ENCODE results near the gene PITPNM3.
"Not testable (repeated sequence)": the region's sequence is repeated elsewhere in the genome, so short reads cannot be mapped to it uniquely, and the experiment has no call there.

The PITPNM3 gene

GRCh38 chr17:6497496-6498221 lies 58.7 kb downstream of the PITPNM3 start:
- DNase-seq: no peak

DNA sequence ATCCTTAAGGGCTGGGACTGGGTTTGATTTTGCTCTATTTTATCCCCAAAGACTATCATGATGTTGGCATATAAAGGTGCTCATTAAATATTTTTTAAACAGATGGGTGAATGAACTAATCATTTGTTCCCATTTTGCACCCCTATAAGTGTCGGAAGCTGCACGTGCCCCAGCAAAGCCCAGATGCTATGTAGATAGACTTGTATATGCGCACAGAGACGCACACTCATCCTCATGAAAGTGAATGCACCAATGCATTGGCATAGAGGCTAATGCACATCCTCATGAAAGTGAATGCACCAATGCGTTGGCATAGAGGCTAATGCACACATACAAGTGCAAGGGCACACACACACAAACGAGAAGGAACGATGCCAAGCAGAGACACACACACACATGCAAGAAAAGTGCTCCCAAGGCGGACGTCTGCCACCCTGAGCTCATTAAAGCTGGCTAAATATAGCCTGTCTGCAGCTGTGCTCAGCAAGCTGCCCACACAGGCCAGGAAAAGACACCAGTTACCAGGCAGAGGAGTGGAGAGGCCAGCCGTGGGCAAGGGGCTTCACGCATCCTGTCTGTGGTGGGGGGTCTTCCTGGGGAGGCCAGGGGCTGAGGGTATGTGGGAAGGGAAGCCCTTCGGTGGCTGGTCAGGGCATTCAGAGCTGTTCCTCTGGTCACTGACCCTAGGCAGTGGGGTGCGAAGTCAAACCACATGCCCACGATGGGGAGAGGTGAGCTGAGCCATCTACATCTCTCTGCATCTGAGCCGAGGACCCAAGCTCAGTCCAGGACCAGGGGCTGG lies 59.5 kb downstream of the PITPNM3 start:
- no peak for DNase-seq

GRCh38 chr17:6496116-6496481 lies 60.3 kb downstream of the PITPNM3 start:
- no peak for DNase-seq

DNA sequence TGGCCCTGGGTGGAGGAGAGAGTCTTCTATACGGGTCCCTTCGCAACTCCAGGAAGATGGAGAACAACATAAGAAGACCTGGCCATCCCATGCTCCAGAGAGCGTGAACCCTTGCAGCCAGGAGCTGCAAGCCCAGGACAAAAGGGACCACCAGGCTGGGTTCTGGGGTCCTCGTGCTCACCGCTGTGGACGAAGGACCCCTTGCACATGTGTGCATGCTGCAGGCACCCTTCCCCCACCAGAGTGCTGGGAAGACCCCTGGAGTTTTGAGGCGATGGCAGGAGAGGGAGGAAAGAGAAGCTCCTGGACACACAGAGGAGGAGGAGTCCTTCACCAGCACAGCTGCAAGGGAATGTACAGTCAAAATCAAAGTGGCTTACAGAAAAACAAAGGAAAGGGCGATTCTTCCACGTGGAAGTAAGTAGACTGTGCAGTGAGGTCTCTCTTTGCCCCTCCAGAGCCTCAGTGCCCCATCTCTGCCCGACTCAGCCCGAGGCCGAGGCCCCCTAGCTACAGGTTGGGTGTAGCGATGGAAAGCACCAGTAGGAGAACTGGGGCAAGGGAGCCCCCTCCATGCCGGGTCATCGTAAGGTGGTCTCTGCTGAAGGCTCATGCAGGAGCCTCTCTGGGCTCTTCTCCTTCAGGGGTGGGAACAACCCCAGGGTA lies 60.8 kb downstream of the PITPNM3 start:
- no peak for DNase-seq

- DNase-seq: no peak
Observed at GRCh38 chr17:6494239-6494941, 62.0 kb downstream of the PITPNM3 start.

- no peak for DNase-seq
Observed at GRCh38 chr17:6492892-6493674, 63.3 kb downstream of the PITPNM3 start.

- no peak for DNase-seq
Observed at GRCh38 chr17:6491071-6491700, 65.2 kb downstream of the PITPNM3 start.

DNA sequence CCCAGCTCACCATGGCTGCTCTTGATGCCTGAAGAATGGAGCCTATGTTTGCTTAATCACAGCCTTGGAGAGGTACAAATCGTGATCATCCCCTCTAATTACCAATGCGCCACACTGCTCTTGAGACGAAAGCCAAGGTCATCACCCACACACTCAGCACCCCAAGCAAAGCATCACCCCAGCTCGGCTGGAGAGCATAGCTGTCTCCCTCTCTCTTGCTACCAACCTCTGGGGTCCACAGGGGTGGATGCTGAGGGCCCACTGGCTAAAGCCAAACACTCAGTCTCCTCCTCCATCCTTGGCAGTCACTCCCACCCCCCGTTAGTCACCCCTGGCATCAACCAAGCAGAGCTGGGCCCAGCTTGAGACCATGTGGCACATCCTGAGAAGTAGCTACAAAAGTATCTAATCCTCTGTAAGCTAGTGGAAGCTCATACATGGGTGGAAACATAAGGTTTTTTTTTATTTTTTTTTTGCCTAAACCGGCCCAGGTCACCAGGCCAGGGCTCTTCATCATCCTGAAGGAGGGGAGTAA lies 67.3 kb downstream of the PITPNM3 start:
- no peak for DNase-seq

GRCh38 chr17:6488008-6488539 lies 68.3 kb downstream of the PITPNM3 start:
- no peak for DNase-seq

- DNase-seq: no peak
Observed at GRCh38 chr17:6487251-6488007, 68.9 kb downstream of the PITPNM3 start.

DNA sequence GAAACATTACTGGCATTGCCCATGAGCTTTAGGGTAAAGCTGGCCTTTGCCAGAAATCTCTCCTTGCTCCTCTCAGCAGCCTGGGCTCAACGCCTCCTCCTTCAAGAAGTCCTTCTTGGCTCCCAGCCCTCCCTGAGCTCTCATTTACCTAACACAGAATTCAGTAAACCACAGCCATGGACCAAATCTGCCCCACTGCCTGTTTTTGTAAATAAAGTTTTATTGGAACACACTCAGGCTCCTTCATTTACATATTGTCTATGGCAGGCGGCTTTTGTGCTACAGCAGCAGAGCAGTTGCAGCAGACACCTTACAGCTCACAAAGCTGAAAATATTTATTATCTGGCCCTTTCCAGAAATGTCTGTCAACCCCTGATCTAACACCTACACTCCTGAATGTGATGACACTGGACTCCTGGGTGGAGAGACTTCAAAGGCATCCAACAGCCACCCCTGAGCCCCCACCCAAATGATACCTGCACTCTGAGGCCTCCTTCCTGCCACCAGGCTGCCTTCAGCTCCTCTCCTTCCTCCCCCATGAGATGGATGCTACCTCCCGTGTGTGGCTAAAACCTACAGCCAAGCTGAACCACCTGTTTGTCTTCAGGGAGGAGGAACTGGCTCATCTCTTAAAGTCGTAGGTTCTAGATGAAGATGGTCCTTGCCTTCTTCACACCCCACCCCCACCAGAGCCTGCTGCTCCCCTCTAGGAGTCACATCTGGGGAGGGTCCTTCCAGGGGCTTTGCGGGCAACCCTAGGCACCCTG lies 70.5 kb downstream of the PITPNM3 start:
- DNase-seq: no peak

DNA sequence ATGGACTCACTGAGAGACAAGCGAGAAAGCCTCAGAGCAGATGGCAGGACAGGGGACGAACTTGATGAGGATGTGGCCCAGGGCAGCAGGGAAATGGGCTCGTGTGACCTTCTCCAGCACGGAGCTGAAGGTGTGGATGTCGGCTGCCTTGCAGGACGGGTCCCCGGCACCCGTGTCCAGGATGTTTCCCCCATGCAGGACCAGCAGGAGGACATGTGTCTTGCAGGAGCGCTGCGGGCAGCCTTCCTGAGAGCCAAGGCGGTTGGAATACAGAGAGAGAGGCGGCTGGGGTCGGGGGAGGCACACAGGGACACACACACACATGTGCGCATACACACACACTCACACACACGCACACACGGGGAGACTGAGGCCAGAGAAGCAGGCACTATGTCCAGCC lies 72.8 kb downstream of the PITPNM3 start:
- DNase-seq: no peak

DNA sequence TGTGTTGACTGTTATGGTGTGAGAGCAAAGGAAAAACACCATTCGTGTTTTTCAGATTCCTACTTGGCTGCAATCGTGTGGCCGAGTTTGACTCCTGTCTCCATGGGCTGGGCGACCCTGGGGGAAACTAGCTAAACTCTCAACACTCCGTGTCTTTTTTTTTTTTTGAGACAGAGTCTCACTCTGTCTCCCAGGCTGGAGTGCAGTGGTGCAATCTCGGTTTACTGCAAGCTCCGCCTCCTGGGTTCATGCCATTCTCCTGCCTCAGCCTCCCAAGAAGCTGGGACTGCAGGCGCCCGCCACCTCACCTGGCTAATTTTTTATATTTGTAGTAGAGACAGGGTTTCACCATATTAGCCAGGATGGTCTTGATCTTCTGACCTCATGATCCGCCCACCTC lies 73.6 kb downstream of the PITPNM3 start:
- not testable (repeated sequence) for DNase-seq

DNA sequence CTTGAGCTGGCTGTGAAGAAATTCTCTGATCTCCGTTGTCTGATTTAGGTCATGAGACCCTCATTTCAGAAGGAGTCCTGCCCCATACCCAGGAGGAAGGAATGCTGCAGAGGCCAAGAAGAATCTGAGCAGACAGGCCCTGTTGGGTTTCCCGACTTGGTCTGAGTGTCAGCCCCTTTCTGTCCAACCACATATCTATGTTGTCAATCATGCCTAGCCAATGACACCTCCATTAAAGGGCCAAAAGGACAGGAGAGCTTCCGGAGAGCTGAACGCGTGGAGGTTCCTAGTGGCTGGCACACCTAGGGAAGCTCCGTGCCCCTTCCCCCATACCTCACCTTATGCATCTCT lies 74.3 kb downstream of the PITPNM3 start:
- DNase-seq: no peak

- DNase-seq: no peak
Observed at GRCh38 chr17:6480303-6480675, 76.1 kb downstream of the PITPNM3 start.

DNA sequence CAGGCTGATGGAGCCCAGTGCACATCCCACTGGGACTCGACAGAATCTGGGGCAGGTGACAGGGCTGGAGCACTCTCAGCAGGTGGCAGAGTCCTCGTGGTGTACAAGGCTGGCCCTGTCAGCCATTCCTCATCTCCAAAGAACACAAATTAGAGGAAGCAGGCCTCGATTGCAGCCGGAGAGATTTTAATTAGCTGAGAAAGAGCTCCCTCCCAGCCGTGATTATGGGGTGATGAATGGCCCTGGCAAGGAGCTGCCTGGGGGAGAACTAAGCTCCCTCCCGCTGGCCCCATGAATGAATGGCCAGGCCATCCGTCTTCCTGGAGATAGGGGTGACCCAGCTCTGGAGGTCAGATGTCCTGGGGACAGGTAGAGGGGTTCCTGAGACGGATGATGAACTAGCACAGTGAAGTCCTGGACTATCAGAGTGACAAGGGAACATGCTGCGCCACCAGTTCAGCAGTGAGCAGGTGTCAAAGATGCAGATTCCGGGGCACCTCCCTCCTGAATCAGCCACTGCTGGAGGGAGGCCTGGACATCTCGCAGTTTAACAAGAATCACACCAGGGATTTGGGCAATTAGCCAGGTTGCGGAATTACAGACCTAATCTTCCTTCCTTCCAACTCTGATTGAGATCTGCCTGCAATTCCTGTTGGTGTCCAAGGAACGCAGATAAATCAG lies 76.6 kb downstream of the PITPNM3 start:
- DNase-seq: no peak

GRCh38 chr17:6478486-6478885 lies 77.9 kb downstream of the PITPNM3 start:
- DNase-seq: no peak

- no peak for DNase-seq
Observed at GRCh38 chr17:6477831-6478383, 78.4 kb downstream of the PITPNM3 start.

DNA sequence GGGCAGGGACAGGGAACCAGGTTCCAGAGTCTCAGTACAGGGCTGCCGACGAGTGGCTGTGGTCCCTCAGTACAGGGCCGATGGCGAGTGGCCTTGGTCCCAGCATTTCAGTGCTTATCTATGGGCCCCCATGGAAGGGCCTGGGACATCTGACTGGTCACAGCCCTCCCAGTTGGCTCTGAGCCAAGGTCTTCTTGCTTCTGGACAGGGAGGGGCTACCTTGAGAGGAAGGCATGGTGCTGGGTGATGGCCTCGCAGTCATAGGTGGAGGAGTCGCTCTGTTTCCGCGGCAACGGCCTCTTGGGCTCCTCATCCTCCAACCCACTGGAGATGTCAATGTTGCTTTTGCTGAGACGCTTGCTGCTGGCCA lies 79.6 kb downstream of the PITPNM3 start:
- no peak for DNase-seq
